LoVo (cell line): ENCODE results near the gene KCTD7.
"Not testable (repeated sequence)": the region's sequence is repeated elsewhere in the genome, so short reads cannot be mapped to it uniquely, and the experiment has no call there.

Source experiments
- DNase-seq: peaks from one replicate; pipeline ENCODE4 v3.0.0-alpha.2; 2016; ENCODE audit warnings: low spot score

The KCTD7 gene

GRCh38 chr7:66654275-66655112, 25.8 kb downstream of the KCTD7 start:
- peak; percentile 99 for DNase-seq

- DNase-seq, result peak; percentile 34
Observed at GRCh38 chr7:66655113-66655806, 26.6 kb downstream of the KCTD7 start.

GRCh38 chr7:66655826-66656485, 27.3 kb downstream of the KCTD7 start:
- DNase-seq, result peak; percentile 12

GRCh38 chr7:66657798-66658197, 29.1 kb downstream of the KCTD7 start:
- DNase-seq, result no peak

- no peak for DNase-seq
Observed at GRCh38 chr7:66662646-66663264, 34.1 kb downstream of the KCTD7 start.

- DNase-seq, result no peak
Observed at GRCh38 chr7:66664590-66665293, 36.1 kb downstream of the KCTD7 start.

GRCh38 chr7:66666313-66666952, 37.8 kb downstream of the KCTD7 start:
- no peak for DNase-seq

GRCh38 chr7:66667023-66667728, 38.5 kb downstream of the KCTD7 start:
- no peak for DNase-seq

- no peak for DNase-seq
Observed at GRCh38 chr7:66668112-66668511, 39.4 kb downstream of the KCTD7 start.

GRCh38 chr7:66668677-66669076, 40.0 kb downstream of the KCTD7 start:
- DNase-seq, result no peak

GRCh38 chr7:66669088-66669487, 40.4 kb downstream of the KCTD7 start:
- DNase-seq, result no peak

GRCh38 chr7:66669496-66669895, 40.8 kb downstream of the KCTD7 start:
- no peak for DNase-seq

- DNase-seq, result no peak
Observed at GRCh38 chr7:66671034-66671433, 42.4 kb downstream of the KCTD7 start.

- DNase-seq, result not testable (repeated sequence)
Observed at GRCh38 chr7:66671486-66671885, 42.8 kb downstream of the KCTD7 start.

GRCh38 chr7:66672432-66673123, 43.9 kb downstream of the KCTD7 start:
- not testable (repeated sequence) for DNase-seq

- DNase-seq, result not testable (repeated sequence)
Observed at GRCh38 chr7:66673124-66673640, 44.5 kb downstream of the KCTD7 start.

GRCh38 chr7:66679633-66680244, 51.1 kb downstream of the KCTD7 start:
- no peak for DNase-seq

GRCh38 chr7:66681491-66682349, 53.0 kb downstream of the KCTD7 start:
- peak; percentile 98 for DNase-seq
